HepG2 (cell line): ENCODE data around the gene VAV2. TPM values are rescaled to one million over a fixed set of nuclear protein-coding genes. Genes with fewer than 3 reads are reported as not detected.

ENCODE experiments used
- ATAC-seq: fragments of 200-7000 bp; cut with Tn5 transposase; 3 replicates; pipeline ENCODE4 v1.9.1; 2020; ENCODE audit warnings: mild to moderate bottlenecking, moderate library complexity
- BruUV-seq: library from RNA; stranded (reverse); fragments of 400-500 nt; replicated peaks from 2 replicates; lab custom pipeline; 2021; lab: Mats Ljungman, UMichigan
- CTCF ChIA-PET: fragments of 300-600 bp; formaldehyde crosslinking; extraction: SDS; loops from one replicate; lab custom pipeline; 2021; ENCODE audit warnings: low total read pairs, inconsistent platforms, low intra/inter-chr PET ratio; lab: Yijun Ruan, JAX
- POLR2A ChIA-PET: fragments of 350-600 bp; sonication (Branson Sonifier 250); formaldehyde crosslinking; loops from one replicate; lab custom pipeline; 2020; ENCODE audit warnings: antibody characterized with exemption, inconsistent platforms; lab: Yijun Ruan, JAX
- DNase-seq: peaks from one replicate; pipeline ENCODE4 v3.0.0-alpha.2; 2015; ENCODE audit warnings: low spot score
- FAIRE-seq: peaks from 3 replicates; lab custom pipeline; 2011; peaks lifted over from hg19 to GRCh38; lab: Jason Lieb, UNC
- H2AFZ ChIP-seq: one replicate; pipeline ENCODE4 v1.6.1; 2011; ENCODE audit warnings: low read length, inconsistent platforms
- H3K27ac ChIP-seq: fragments of 300-600 bp; 3 replicates; pipeline ENCODE4 v1.8.0; 2011; ENCODE audit warnings: mixed run types, mild to moderate bottlenecking, mixed read lengths, low read length, inconsistent platforms; ENCODE audit not compliant: insufficient read depth; ENCODE audit errors: extremely low read length
- H3K27me3 ChIP-seq, 2 experiments: fragments of 200-600 bp in 1 of 2; 2 replicates in 1 of 2; 3 replicates in 1 of 2; pipeline versions ENCODE4 v1.6.0 to v1.8.0; 2011; ENCODE audit warnings: low read length in 2 of 2, mild to moderate bottlenecking in 2 of 2, moderate library complexity in 2 of 2, inconsistent platforms in 1 of 2; ENCODE audit not compliant: insufficient read depth in 2 of 2, control insufficient read depth in 1 of 2
- H3K36me3 ChIP-seq, 2 experiments: fragments of 200-600 bp in 1 of 2; replicated peaks in 1 of 2; 2 replicates in 1 of 2; 3 replicates in 1 of 2; pipeline versions ENCODE4 v1.5.1 to v1.8.0; 2011; ENCODE audit warnings: low read length in 2 of 2, inconsistent platforms in 1 of 2; ENCODE audit not compliant: insufficient read depth in 2 of 2, control insufficient read depth in 1 of 2
- H3K4me1 ChIP-seq: 2 replicates; pipeline ENCODE4 v1.5.1; 2012; ENCODE audit warnings: low read length, inconsistent platforms; ENCODE audit not compliant: insufficient read depth
- H3K4me2 ChIP-seq: 2 replicates; pipeline ENCODE4 v1.6.0; 2011; ENCODE audit warnings: low read depth, low read length, inconsistent platforms
- H3K4me3 ChIP-seq, 3 experiments: fragments of 200-600 bp in 1 of 3; sonication (generic), shearing (Covaris generic) in 1 of 3; replicated peaks in 1 of 3; 2 replicates each; pipeline ENCODE4 v1.5.1; 2011 to 2016; ENCODE audit warnings: low read length in 3 of 3, inconsistent platforms in 2 of 3, low read depth in 2 of 3, mild to moderate bottlenecking in 2 of 3, control low read depth in 1 of 3, mixed read lengths in 1 of 3; ENCODE audit not compliant: insufficient read depth in 1 of 3
- H3K79me2 ChIP-seq: one replicate; pipeline ENCODE4 v1.6.1; 2011; ENCODE audit warnings: low read length, inconsistent platforms; ENCODE audit not compliant: insufficient read depth
- H3K9ac ChIP-seq: 2 replicates; pipeline ENCODE4 v1.6.0; 2011; ENCODE audit warnings: mild to moderate bottlenecking, low read depth, low read length, inconsistent platforms; ENCODE audit not compliant: insufficient read depth
- H3K9me3 ChIP-seq: 2 replicates; pipeline ENCODE4 v1.5.1; 2012; ENCODE audit warnings: mild to moderate bottlenecking, low read length
- H4K20me1 ChIP-seq: 2 replicates; pipeline ENCODE4 v1.6.0; 2011; ENCODE audit warnings: inconsistent platforms, mild to moderate bottlenecking, low read length, moderate library complexity; ENCODE audit not compliant: insufficient read depth
- ARID4A ChIP-seq: sonication (generic); formaldehyde crosslinking; IDR thresholded peaks from 2 replicates; pipeline ENCODE4 v1.5.0; 2020; ENCODE audit warnings: mild to moderate bottlenecking, missing genetic modification reagents, borderline replicate concordance
- CCDC6 ChIP-seq: sonication (generic); formaldehyde crosslinking; IDR thresholded peaks from 2 replicates; pipeline ENCODE4 v1.8.1; 2022; ENCODE audit warnings: mild to moderate bottlenecking, missing genetic modification reagents, moderate library complexity
- ZNF563 ChIP-seq: sonication (generic); formaldehyde crosslinking; IDR thresholded peaks from 2 replicates; pipeline ENCODE4 v1.8.0; 2022; ENCODE audit warnings: mild to moderate bottlenecking, moderate library complexity, missing genetic modification reagents
- WGBS: methylation state at CpG from one replicate; pipeline ENCODE4 v1.1.6; 2017; ENCODE audit warnings: low lambda C conversion rate; 5-methylcytosine and 5-hydroxymethylcytosine counted together
- in situ Hi-C: cut with HindIII; loops from 2 replicates; pipeline ENCODE4 v1.10.0; 2017; ENCODE audit warnings: low pct_unique_long_range_greater_than_20kb; ENCODE audit not compliant: extremely low pct_ligation_motif_present
- intact Hi-C: fragments of 100-400 bp; cut with micrococcal nuclease; formaldehyde crosslinking; loops from one replicate; pipeline ENCODE4 v1.10.0; 2022; ENCODE audit not compliant: unreplicated experiment
- polyA plus RNA-seq, 8 experiments: library from polyadenylated mRNA; depleted of rRNA in 3 of 8; stranded (reverse) in 7 of 8; unstranded in 1 of 8; fragments of >200 nt; fragmentation: Illumina TruSeq in 4 of 8; extraction: Trizol in 4 of 8; gene quantifications; 2 replicates each; pipeline versions ENCODE4 v1.2.1 to v1.2.3, GENCODE V29; 2011 to 2016; ENCODE audit warnings: low read depth in 4 of 8, missing spikeins in 1 of 8, mixed read lengths in 1 of 8; ENCODE audit not compliant: insufficient read depth in 1 of 8
- total RNA-seq, 5 experiments: library from RNA; depleted of rRNA; stranded (reverse); fragments of >200 nt; fragmentation: Illumina TruSeq; extraction: Trizol; gene quantifications; 2 replicates each; pipeline ENCODE4 v1.2.3, GENCODE V29; 2016; ENCODE audit warnings: low read depth in 1 of 5

VAV2 gene
- total and polyA plus RNA-seq, 2 of the 13 experiments (the other 11 are each of a cell fraction or from before 2014, with no cell fraction given): 22.5 to 22.9 TPM

GRCh38 chr9:133870598-133871595 is 121.2 kb downstream of the VAV2 start:
- 98% methylated on average over 12 of the region's 12 CpGs for WGBS
- POLR2A ChIA-PET: no interaction called here
- intact Hi-C loops (no loop called here), in situ Hi-C loops (no loop called here)
- ATAC-seq: no peak
- no TSS peak for BruUV-seq
- Histone ChIP-seq H3K9ac (no peak overlapping the region), H3K4me1 (peaks cover 16% of the 10 kb centered on the region), H3K9me3 (no peaks in the 10 kb centered on the region), H3K4me3 (no peak overlapping the region), H3K4me2 (no peak overlapping the region), H3K27ac (no peak overlapping the region), H4K20me1 (peaks cover 63% of the 10 kb centered on the region; the same call in 1 of the 2 replicates), H3K27me3 (no peaks in the 10 kb centered on the region), H3K79me2 (peaks cover 67% of the 10 kb centered on the region), H2AFZ (no peak overlapping the region), H3K36me3 (peaks cover 5 to 10% of the 10 kb centered on the region in 2 experiments; a peak in 2 of 5 replicates)
- FAIRE-seq: no peak
- no peak for DNase-seq
- TF ChIP-seq CCDC6 (no peak), ZNF563 (CRISPR knock-in tag) (no peak), ARID4A (CRISPR knock-in tag) (no peak)
- CTCF ChIA-PET: no interaction called here
